ENCODE measurements around the gene UTP14C.
"Not testable (repeated sequence)": the region's sequence is repeated elsewhere in the genome, so short reads cannot be mapped to it uniquely, and the experiment has no call there.

DNA sequence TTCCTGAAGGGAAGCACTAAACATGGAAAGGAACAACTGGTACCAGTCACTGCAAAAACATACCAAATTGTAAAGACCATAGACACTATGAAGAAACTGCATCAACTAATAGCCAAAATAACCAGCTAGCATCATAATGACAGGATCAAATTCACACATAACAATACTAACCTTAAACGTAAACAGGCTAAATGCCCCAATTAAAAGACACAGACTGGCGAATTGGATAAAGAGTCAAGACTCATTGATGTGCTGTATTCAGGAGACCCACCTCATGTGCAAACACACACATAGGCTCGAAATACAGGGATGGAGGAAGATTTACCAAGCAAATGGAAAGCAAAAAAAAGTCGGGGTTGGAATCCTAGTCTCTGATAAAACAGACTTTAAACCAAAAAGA is 39.6 kb upstream of the UTP14C start:
- TF ChIP-seq POLR2A, POLR2AphosphoS5 (IDR thresholded peaks at IDR 0.05): not testable (repeated sequence)

Measured in gastroesophageal sphincter (tissue), 2 donors.